K562 (cell line): Measurements from ENCODE around the gene DCAF6. TPM values are rescaled to one million over a fixed set of nuclear protein-coding genes. Genes with fewer than 3 reads are reported as not detected.

ENCODE experiments used
- CBX3 ChIP-seq, 2 experiments: IDR thresholded peaks; 1 replicate in 1 of 2; 2 replicates in 1 of 2; pipeline ENCODE4 v1.6.1; 2012; ENCODE audit warnings: inconsistent platforms in 2 of 2, low read length in 2 of 2, borderline replicate concordance in 1 of 2, control low read depth in 1 of 2
- CC2D1A ChIP-seq: fragments of 450-650 bp; IDR thresholded peaks from 2 replicates; pipeline ENCODE4 v1.6.1; 2017; ENCODE audit warnings: mild to moderate bottlenecking
- EZH2 ChIP-seq: IDR thresholded peaks from 2 replicates; pipeline ENCODE4 v1.6.1; 2012; ENCODE audit warnings: low read depth, mild to moderate bottlenecking, inconsistent platforms, low read length, borderline replicate concordance
- HIVEP1 ChIP-seq: fragments of 250-450 bp; sonication (Bioruptor Pico); IDR thresholded peaks from 2 replicates; pipeline ENCODE4 v1.4.0; 2020; ENCODE audit warnings: mild to moderate bottlenecking
- ID3 ChIP-seq, 2 experiments: fragments of 250-450 bp in 1 of 2; fragments of 450-650 bp in 1 of 2; sonication (Bioruptor Pico) in 1 of 2; IDR thresholded peaks; 2 replicates each; pipeline versions ENCODE4 v1.6.1 to v1.8.0; 2016 to 2021; ENCODE audit warnings: mild to moderate bottlenecking in 2 of 2, moderate library complexity in 2 of 2, missing compliant biosample characterization in 1 of 2, missing genetic modification characterization in 1 of 2
- JUND ChIP-seq, 2 experiments: IDR thresholded peaks; 2 replicates in 1 of 2; 3 replicates in 1 of 2; pipeline ENCODE4 v1.6.1; 2011; ENCODE audit warnings: borderline replicate concordance in 2 of 2, low read depth in 2 of 2, low read length in 2 of 2, improper control_type of control experiment in 1 of 2, missing biosample characterization in 1 of 2, missing genetic modification characterization in 1 of 2, missing genetic modification reagents in 1 of 2
- MTA3 ChIP-seq: fragments of 450-650 bp; formaldehyde crosslinking; IDR thresholded peaks from 2 replicates; pipeline ENCODE4 v1.6.1; 2017; ENCODE audit warnings: mild to moderate bottlenecking, borderline replicate concordance
- MYC ChIP-seq, 2 experiments: fragments of 250-450 bp in 1 of 2; sonication (Bioruptor Pico) in 1 of 2; IDR thresholded peaks; 2 replicates each; pipeline versions ENCODE4 v1.5.1 to v1.6.1; 2012 to 2021; ENCODE audit warnings: low read depth in 2 of 2, borderline replicate concordance in 1 of 2, improper control_type of control experiment in 1 of 2, low read length in 1 of 2, mild to moderate bottlenecking in 1 of 2, moderate library complexity in 1 of 2
- NFYB ChIP-seq: IDR thresholded peaks from 2 replicates; pipeline ENCODE4 v1.6.1; 2011; ENCODE audit warnings: mild to moderate bottlenecking, moderate library complexity; ENCODE audit not compliant: insufficient read length; ENCODE audit errors: extremely low read depth
- SMC3 ChIP-seq: conservative IDR thresholded peaks from 2 replicates; pipeline ENCODE4 v1.6.1; 2011; ENCODE audit warnings: low read depth, low read length, improper control_type of control experiment; ENCODE audit not compliant: insufficient read depth
- SNIP1 ChIP-seq: fragments of 450-650 bp; IDR thresholded peaks from 2 replicates; pipeline ENCODE4 v1.7.1; 2017; ENCODE audit warnings: low read depth, mild to moderate bottlenecking
- SP1 ChIP-seq: sonication (generic); formaldehyde crosslinking; IDR thresholded peaks from 2 replicates; pipeline ENCODE4 v1.8.1; 2022; ENCODE audit warnings: mild to moderate bottlenecking, missing genetic modification reagents
- TCF3 ChIP-seq: sonication (generic); formaldehyde crosslinking; IDR thresholded peaks from 2 replicates; pipeline ENCODE4 v1.4.0; 2020; ENCODE audit warnings: mild to moderate bottlenecking, missing genetic modification reagents
- YY1 ChIP-seq, 3 experiments: IDR thresholded peaks; 2 replicates each; pipeline ENCODE4 v1.6.1; 2011; ENCODE audit warnings: low read length in 2 of 3, mild to moderate bottlenecking in 2 of 3, moderate library complexity in 2 of 3, borderline replicate concordance in 1 of 3, control low read depth in 1 of 3, low read depth in 1 of 3; ENCODE audit not compliant: insufficient read depth in 3 of 3, insufficient replicate concordance in 2 of 3, control insufficient read depth in 1 of 3, insufficient read length in 1 of 3; ENCODE audit errors: extremely low read depth in 1 of 3
- ZNF444 ChIP-seq: fragments of 250-450 bp; sonication (Bioruptor Pico); IDR thresholded peaks from 2 replicates; pipeline ENCODE4 v1.4.0; 2020; ENCODE audit warnings: mild to moderate bottlenecking, moderate library complexity
- ZNF668 ChIP-seq: fragments of 250-450 bp; sonication (Bioruptor Pico); IDR thresholded peaks from 2 replicates; pipeline ENCODE4 v1.8.0; 2022; ENCODE audit warnings: mild to moderate bottlenecking, inconsistent platforms
- polyA plus RNA-seq, 8 experiments: library from polyadenylated mRNA; depleted of rRNA in 4 of 8; stranded (reverse) in 5 of 8; unstranded in 3 of 8; fragments of >200 nt; fragmentation: Nextera tagmentation in 2 of 8; fragmentation: Illumina TruSeq in 1 of 8; extraction: Ambion mirVana in 2 of 8; extraction: Trizol in 1 of 8; gene quantifications; 2 replicates each; pipeline versions ENCODE4 v1.2.1 to v1.2.3, GENCODE V29; 2011 to 2014; ENCODE audit warnings: inconsistent platforms in 1 of 8, missing spikeins in 1 of 8
- total RNA-seq, 7 experiments: library from RNA; depleted of rRNA in 6 of 7; stranded (reverse); fragments of >200 nt in 6 of 7; fragmentation: Illumina TruSeq in 2 of 7; extraction: Trizol in 2 of 7; gene quantifications; 2 replicates each; pipeline versions ENCODE4 v1.2.1 to v1.2.3, GENCODE V29; 2011 to 2021; ENCODE audit warnings: low replicate concordance in 1 of 7

DCAF6 gene
- total and polyA plus RNA-seq, 9 of the 15 experiments (the other 6 are each of a cell fraction or from before 2014, with no cell fraction given): 19.1 to 102 (median 46.3) TPM

GRCh38 chr1:168082008-168082876 lies 145.8 kb downstream of the DCAF6 start (continued):
- TF ChIP-seq EZH2: no peak
- peak; percentile 52 for TF ChIP-seq SP1 (CRISPR knock-in tag)
- peak; percentile 83 for TF ChIP-seq SMC3
- TF ChIP-seq TCF3 (CRISPR knock-in tag): peak; percentile 46
- no peak for TF ChIP-seq NFYB
- no peak for TF ChIP-seq ID3 (CRISPR knock-in tag; IDR thresholded peaks at IDR 0.05)
- TF ChIP-seq ID3 (tag; IDR thresholded peaks at IDR 0.05): 0 out of 2 replicates have a peak, but pooled peaks have one; percentile 23
- 0 out of 2 replicates have a peak, but pooled peaks have one; percentile 40 for TF ChIP-seq JUND (IDR thresholded peaks at IDR 0.05; ENCODE audit: borderline replicate concordance, low read depth, low read length)
- no peak; the same call in 2 of the 3 replicates for TF ChIP-seq JUND (tag; IDR thresholded peaks at IDR 0.05; ENCODE audit: borderline replicate concordance, low read depth, low read length)
- TF ChIP-seq SNIP1: no peak
- no peak for TF ChIP-seq HIVEP1 (CRISPR knock-in tag)
- TF ChIP-seq ZNF668 (CRISPR knock-in tag): no peak
- TF ChIP-seq YY1 (IDR thresholded peaks at IDR 0.05; ENCODE audit: borderline replicate concordance in 1 of 3, control insufficient read depth in 1 of 3, extremely low read depth in 1 of 3, insufficient read depth in 3 of 3, insufficient read length in 1 of 3, insufficient replicate concordance in 2 of 3, low read depth in 1 of 3, low read length in 2 of 3): peak in 2 of 3 experiments; percentile 20 to 69
- TF ChIP-seq CBX3 (IDR thresholded peaks at IDR 0.05; ENCODE audit: borderline replicate concordance in 1 of 2, low read length in 2 of 2): 0 out of 3 replicates have a peak, but pooled peaks of 1 of the 2 experiments have one; percentile 27
- peak; percentile 52; the same call in 1 of the 2 replicates for TF ChIP-seq MTA3
- TF ChIP-seq MYC (IDR thresholded peaks at IDR 0.05; ENCODE audit: low read depth, low read length): no peak
- TF ChIP-seq MYC (CRISPR knock-in tag; IDR thresholded peaks at IDR 0.05; ENCODE audit: borderline replicate concordance, low read depth): no peak
- no peak for TF ChIP-seq ZNF444 (CRISPR knock-in tag)
- TF ChIP-seq CC2D1A: peak; percentile 70; the same call in 1 of the 2 replicates
